ENCODE data around the gene SNX20. TPM values are rescaled to one million over a fixed set of nuclear protein-coding genes. Genes with fewer than 3 reads are reported as not detected.

SNX20 gene
- total RNA-seq, 1 donor from 2014 or later, result not detected

DNA sequence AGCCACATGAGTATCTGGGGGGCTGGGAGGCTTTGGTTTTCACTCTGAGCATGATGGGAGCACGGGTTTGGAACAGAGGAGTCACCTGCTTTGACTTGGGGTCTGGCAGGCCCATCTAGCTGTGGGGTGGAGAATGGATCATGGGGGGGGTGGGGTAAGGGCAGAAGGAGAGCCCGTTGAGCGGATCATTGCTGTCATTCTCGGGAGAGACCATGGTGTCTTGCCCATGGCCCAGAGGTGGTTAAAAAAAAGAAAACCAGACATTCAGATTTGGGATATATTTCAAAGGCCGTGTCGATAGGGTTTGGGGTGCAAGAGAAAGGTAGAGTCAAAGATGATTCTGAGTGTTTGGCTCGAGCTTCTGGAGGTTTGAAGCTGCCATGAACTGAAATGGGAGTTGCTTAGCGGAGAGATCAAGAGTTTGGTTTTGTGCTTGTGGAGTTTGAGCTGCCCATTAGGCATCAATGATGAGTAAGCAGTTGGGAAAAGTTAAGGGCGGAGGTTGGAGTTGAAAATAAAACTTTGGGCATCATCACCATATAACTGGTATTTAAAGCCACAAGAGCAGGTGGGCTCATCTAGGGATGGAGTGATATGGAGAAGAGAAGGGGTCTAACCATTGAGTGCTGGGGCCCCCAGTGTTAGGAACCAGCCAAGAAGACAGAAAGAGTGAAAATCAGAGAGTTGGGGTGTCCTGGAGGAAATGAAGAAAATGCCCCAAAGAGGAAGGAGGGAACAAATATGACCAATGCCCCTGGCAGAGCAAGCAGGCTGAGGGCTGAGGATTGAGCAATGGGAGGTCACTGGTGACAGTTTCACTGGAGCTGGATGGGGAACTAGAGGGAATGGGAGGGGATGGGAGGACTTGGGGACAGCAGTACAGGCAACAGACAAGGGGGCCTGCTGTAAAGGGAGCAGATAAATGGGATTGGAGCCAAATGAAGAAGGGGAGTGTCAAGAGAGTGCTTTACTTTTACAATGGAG, 14.2 kb upstream of the SNX20 start:
- Mint-ChIP-seq H3K27ac (ENCODE audit: unreplicated experiment) (no peak overlapping the region), H3K36me3 (ENCODE audit: low read depth, unreplicated experiment) (peaks cover 15% of the 10 kb centered on the region), H3K9me3 (ENCODE audit: unreplicated experiment) (no peaks in the 10 kb centered on the region), H3K4me1 (ENCODE audit: unreplicated experiment) (peaks cover 17% of the 10 kb centered on the region), H3K27me3 (ENCODE audit: unreplicated experiment) (peaks cover 22% of the 10 kb centered on the region), H3K4me3 (ENCODE audit: unreplicated experiment) (peak overlapping the region; percentile 13)
- TF ChIP-seq, protein P1, sequence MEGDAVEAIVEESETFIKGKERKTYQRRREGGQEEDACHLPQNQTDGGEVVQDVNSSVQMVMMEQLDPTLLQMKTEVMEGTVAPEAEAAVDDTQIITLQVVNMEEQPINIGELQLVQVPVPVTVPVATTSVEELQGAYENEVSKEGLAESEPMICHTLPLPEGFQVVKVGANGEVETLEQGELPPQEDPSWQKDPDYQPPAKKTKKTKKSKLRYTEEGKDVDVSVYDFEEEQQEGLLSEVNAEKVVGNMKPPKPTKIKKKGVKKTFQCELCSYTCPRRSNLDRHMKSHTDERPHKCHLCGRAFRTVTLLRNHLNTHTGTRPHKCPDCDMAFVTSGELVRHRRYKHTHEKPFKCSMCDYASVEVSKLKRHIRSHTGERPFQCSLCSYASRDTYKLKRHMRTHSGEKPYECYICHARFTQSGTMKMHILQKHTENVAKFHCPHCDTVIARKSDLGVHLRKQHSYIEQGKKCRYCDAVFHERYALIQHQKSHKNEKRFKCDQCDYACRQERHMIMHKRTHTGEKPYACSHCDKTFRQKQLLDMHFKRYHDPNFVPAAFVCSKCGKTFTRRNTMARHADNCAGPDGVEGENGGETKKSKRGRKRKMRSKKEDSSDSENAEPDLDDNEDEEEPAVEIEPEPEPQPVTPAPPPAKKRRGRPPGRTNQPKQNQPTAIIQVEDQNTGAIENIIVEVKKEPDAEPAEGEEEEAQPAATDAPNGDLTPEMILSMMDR (IDR thresholded peaks at IDR 0.05; ENCODE audit: unreplicated experiment), result no peak
- DNase-seq (ENCODE audit: low spot score), result no peak

- no peak for DNase-seq (ENCODE audit: low spot score)
- Mint-ChIP-seq H3K9me3 (ENCODE audit: unreplicated experiment) (no peaks in the 10 kb centered on the region), H3K4me3 (ENCODE audit: unreplicated experiment) (no peak overlapping the region), H3K27ac (ENCODE audit: unreplicated experiment) (no peak overlapping the region), H3K4me1 (ENCODE audit: unreplicated experiment) (peaks cover 17% of the 10 kb centered on the region), H3K27me3 (ENCODE audit: unreplicated experiment) (peaks cover 22% of the 10 kb centered on the region), H3K36me3 (ENCODE audit: low read depth, unreplicated experiment) (peaks cover 15% of the 10 kb centered on the region)
- TF ChIP-seq, protein P1 (IDR thresholded peaks at IDR 0.05; ENCODE audit: unreplicated experiment), result no peak
Observed at GRCh38 chr16:50694206-50694605, 13.1 kb upstream of the SNX20 start.

- H3K27ac Mint-ChIP-seq (ENCODE audit: unreplicated experiment), result no peak within 1 kb of the TSS
- H3K9me3 Mint-ChIP-seq (ENCODE audit: unreplicated experiment), result no peaks in the 10 kb centered on the region
- TF ChIP-seq, protein P1 (IDR thresholded peaks at IDR 0.05; ENCODE audit: unreplicated experiment), result no peak
- H3K27me3 Mint-ChIP-seq (ENCODE audit: unreplicated experiment), result peaks cover 22% of the 10 kb centered on the region
- peaks cover 17% of the 10 kb centered on the region for H3K4me1 Mint-ChIP-seq (ENCODE audit: unreplicated experiment)
- peaks cover 15% of the 10 kb centered on the region for H3K36me3 Mint-ChIP-seq (ENCODE audit: low read depth, unreplicated experiment)
- DNase-seq (ENCODE audit: low spot score), result peak; percentile 24
- peak within 1 kb of the TSS; percentile 80 for H3K4me3 Mint-ChIP-seq (ENCODE audit: unreplicated experiment)
Observed at GRCh38 chr16:50692999-50693781, 12.1 kb upstream of the SNX20 start, which contains the start of gene NOD2. Gene NOD2 (plus strand): TSS chr16:50693606. CDS start chr16:50699496, 5,890 bp downstream.

GRCh38 chr16:50692644-50692998, 11.5 kb upstream of the SNX20 start:
- DNase-seq (ENCODE audit: low spot score), result no peak
- Mint-ChIP-seq H3K4me1 (ENCODE audit: unreplicated experiment) (peaks cover 22% of the 10 kb centered on the region), H3K27me3 (ENCODE audit: unreplicated experiment) (peaks cover 20% of the 10 kb centered on the region), H3K36me3 (ENCODE audit: low read depth, unreplicated experiment) (peaks cover 15% of the 10 kb centered on the region), H3K27ac (ENCODE audit: unreplicated experiment) (no peak overlapping the region), H3K4me3 (ENCODE audit: unreplicated experiment) (peak overlapping the region; percentile 80), H3K9me3 (ENCODE audit: unreplicated experiment) (no peaks in the 10 kb centered on the region)
- TF ChIP-seq, protein P1 (IDR thresholded peaks at IDR 0.05; ENCODE audit: unreplicated experiment), result no peak

Measured in endothelial cell (in vitro differentiated cells).